MM.1S (cell line): Measurements from ENCODE around the gene PLD4.

Source experiments
- EZH2 ChIP-seq: fragments of 300-600 bp; sonication (generic); optimal IDR thresholded peaks from 2 replicates; pipeline ENCODE3; 2017; ENCODE audit warnings: low read depth, mild to moderate bottlenecking, antibody characterized with exemption, low read length, mixed read lengths
- TF ChIP-seq, protein P1 (sequence below): fragments of 300-600 bp; sonication (generic); IDR thresholded peaks from 2 replicates; pipeline ENCODE4 v1.5.1; 2016; ENCODE audit warnings: antibody characterized with exemption, low read length, mixed read lengths

DNA sequence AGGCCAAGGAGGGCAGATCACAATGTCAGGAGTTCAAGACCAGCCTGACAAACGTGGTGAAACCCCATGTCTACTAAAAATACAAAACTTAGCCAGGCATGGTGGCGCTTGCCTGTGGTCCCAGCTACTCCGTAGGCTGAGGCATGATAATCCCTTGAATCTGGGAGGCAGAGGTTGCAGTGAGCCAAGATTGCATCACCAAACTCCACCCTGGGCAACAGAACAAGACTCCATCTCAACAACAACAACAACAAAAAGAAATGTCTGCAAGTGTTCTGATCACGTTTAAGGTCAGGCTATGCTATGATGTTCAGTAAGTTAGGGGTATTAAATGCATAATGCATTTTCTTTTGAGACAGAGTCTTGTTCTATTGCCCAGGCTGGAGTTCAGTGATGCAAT, 6.7 kb upstream of the PLD4 start:
- TF ChIP-seq EZH2 = no peak
- TF ChIP-seq, protein P1, sequence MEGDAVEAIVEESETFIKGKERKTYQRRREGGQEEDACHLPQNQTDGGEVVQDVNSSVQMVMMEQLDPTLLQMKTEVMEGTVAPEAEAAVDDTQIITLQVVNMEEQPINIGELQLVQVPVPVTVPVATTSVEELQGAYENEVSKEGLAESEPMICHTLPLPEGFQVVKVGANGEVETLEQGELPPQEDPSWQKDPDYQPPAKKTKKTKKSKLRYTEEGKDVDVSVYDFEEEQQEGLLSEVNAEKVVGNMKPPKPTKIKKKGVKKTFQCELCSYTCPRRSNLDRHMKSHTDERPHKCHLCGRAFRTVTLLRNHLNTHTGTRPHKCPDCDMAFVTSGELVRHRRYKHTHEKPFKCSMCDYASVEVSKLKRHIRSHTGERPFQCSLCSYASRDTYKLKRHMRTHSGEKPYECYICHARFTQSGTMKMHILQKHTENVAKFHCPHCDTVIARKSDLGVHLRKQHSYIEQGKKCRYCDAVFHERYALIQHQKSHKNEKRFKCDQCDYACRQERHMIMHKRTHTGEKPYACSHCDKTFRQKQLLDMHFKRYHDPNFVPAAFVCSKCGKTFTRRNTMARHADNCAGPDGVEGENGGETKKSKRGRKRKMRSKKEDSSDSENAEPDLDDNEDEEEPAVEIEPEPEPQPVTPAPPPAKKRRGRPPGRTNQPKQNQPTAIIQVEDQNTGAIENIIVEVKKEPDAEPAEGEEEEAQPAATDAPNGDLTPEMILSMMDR = no peak
